SU-DHL-6 (cell line): ENCODE data around the gene LEFTY1.
"Not testable (repeated sequence)": the region's sequence is repeated elsewhere in the genome, so short reads cannot be mapped to it uniquely, and the experiment has no call there.

Source experiments
- H2AFZ ChIP-seq: fragments of 200-600 bp; sonication (generic); 2 replicates; pipeline ENCODE4 v1.6.1; 2014; ENCODE audit warnings: low read depth, mild to moderate bottlenecking, moderate library complexity, mixed read lengths, antibody characterized with exemption, low read length; ENCODE audit not compliant: severe bottlenecking
- H3F3A ChIP-seq: fragments of 200-600 bp; shearing (Covaris generic); 2 replicates; pipeline ENCODE4 v1.6.0; 2016; ENCODE audit warnings: antibody characterized with exemption, mild to moderate bottlenecking; ENCODE audit not compliant: insufficient read depth
- H3K27ac ChIP-seq: fragments of 200-600 bp; sonication (generic); 2 replicates; pipeline ENCODE4 v1.5.1; 2016; ENCODE audit warnings: low read depth, mild to moderate bottlenecking, low read length, moderate library complexity, mixed read lengths
- H3K27me3 ChIP-seq: fragments of 200-600 bp; sonication (generic), shearing (Covaris generic); 2 replicates; pipeline ENCODE4 v1.6.0; 2014; ENCODE audit warnings: mild to moderate bottlenecking, low read length
- H3K36me3 ChIP-seq: fragments of 200-600 bp; sonication (generic); 2 replicates; pipeline ENCODE4 v1.6.1; 2014; ENCODE audit warnings: mild to moderate bottlenecking, low read length, mixed read lengths
- H3K4me2 ChIP-seq: fragments of 300-600, 200-600 bp; shearing (Covaris generic), sonication (generic); 2 replicates; pipeline ENCODE4 v1.6.0; 2014; ENCODE audit warnings: low read length, low read depth, mild to moderate bottlenecking; ENCODE audit not compliant: poor library complexity, severe bottlenecking
- H3K4me3 ChIP-seq: fragments of 200-600 bp; sonication (generic); 2 replicates; pipeline ENCODE4 v1.5.1; 2014; ENCODE audit warnings: antibody characterized with exemption, low read length, mild to moderate bottlenecking, mixed read lengths; ENCODE audit not compliant: insufficient read depth, poor library complexity, severe bottlenecking
- H3K79me2 ChIP-seq: fragments of 200-600 bp; sonication (generic); 2 replicates; pipeline ENCODE4 v1.6.1; 2014; ENCODE audit warnings: mild to moderate bottlenecking, low read length, moderate library complexity; ENCODE audit not compliant: insufficient read depth
- H3K9ac ChIP-seq: fragments of 200-600 bp; sonication (generic); 2 replicates; pipeline ENCODE4 v1.7.0; 2014; ENCODE audit warnings: mild to moderate bottlenecking, low read length
- H3K9me2 ChIP-seq: fragments of 200-600 bp; sonication (generic); replicated peaks from 2 replicates; pipeline ENCODE4 v1.6.1; 2014; ENCODE audit warnings: low read length; ENCODE audit not compliant: insufficient read depth
- H3K9me3 ChIP-seq: fragments of 200-600 bp; sonication (generic); 2 replicates; pipeline ENCODE4 v1.6.1; 2014; ENCODE audit warnings: low read length, mixed read lengths; ENCODE audit not compliant: insufficient read depth
- H4K20me1 ChIP-seq: fragments of 200-600 bp; sonication (generic); 2 replicates; pipeline ENCODE4 v1.6.1; 2014; ENCODE audit warnings: low read depth, mild to moderate bottlenecking, antibody characterized with exemption, low read length, moderate library complexity, mixed read lengths
- EZH2phosphoT487 ChIP-seq: fragments of 200-600 bp; sonication (generic), shearing (Covaris generic); conservative IDR thresholded peaks from 2 replicates; pipeline ENCODE4 v1.6.1; 2018; ENCODE audit warnings: mild to moderate bottlenecking, antibody characterized with exemption, low read length, moderate library complexity, mixed read lengths
- TF ChIP-seq, protein P1 (sequence below): fragments of 200-600 bp; sonication (generic); IDR thresholded peaks from one replicate; pipeline ENCODE4 v1.5.1; 2017; ENCODE audit warnings: antibody characterized with exemption, mild to moderate bottlenecking, low read length, moderate library complexity; ENCODE audit not compliant: insufficient read depth, poor library complexity, severe bottlenecking

The LEFTY1 gene

DNA sequence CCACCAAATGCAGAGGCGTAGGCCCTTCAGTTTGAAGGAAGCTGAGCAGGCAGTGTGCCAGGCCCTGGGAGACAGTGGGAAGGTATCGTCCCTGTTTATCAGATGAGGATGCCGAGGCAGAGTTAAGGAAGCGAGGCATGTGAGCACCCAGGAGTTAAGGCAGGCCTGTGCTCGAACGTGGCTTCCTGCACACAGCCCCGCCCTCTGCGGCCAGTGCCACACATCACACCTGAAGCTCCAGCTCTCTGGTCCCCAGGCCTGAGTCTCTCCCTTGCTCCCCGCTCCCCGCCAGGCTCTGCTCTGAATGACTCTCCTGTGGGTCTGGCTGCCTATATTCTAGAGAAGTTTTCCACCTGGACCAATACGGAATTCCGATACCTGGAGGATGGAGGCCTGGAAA is 46.9 kb downstream of the LEFTY1 start:
- H3K9me2 ChIP-seq: no peaks in the 10 kb centered on the region
- H3K4me3 ChIP-seq: no peak overlapping the region
- H2AFZ ChIP-seq: no peak overlapping the region
- H3F3A ChIP-seq: no peaks in the 10 kb centered on the region
- TF ChIP-seq, protein P1, sequence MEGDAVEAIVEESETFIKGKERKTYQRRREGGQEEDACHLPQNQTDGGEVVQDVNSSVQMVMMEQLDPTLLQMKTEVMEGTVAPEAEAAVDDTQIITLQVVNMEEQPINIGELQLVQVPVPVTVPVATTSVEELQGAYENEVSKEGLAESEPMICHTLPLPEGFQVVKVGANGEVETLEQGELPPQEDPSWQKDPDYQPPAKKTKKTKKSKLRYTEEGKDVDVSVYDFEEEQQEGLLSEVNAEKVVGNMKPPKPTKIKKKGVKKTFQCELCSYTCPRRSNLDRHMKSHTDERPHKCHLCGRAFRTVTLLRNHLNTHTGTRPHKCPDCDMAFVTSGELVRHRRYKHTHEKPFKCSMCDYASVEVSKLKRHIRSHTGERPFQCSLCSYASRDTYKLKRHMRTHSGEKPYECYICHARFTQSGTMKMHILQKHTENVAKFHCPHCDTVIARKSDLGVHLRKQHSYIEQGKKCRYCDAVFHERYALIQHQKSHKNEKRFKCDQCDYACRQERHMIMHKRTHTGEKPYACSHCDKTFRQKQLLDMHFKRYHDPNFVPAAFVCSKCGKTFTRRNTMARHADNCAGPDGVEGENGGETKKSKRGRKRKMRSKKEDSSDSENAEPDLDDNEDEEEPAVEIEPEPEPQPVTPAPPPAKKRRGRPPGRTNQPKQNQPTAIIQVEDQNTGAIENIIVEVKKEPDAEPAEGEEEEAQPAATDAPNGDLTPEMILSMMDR: no peak
- no peak for TF ChIP-seq EZH2phosphoT487
- no peak overlapping the region for H3K9ac ChIP-seq
- no peak overlapping the region for H3K4me2 ChIP-seq
- H3K9me3 ChIP-seq: no peaks in the 10 kb centered on the region
- no peak overlapping the region for H3K27ac ChIP-seq
- H3K27me3 ChIP-seq: no peaks in the 10 kb centered on the region
- H3K79me2 ChIP-seq: no peaks in the 10 kb centered on the region
- no peaks in the 10 kb centered on the region for H3K36me3 ChIP-seq
- H4K20me1 ChIP-seq: no peaks in the 10 kb centered on the region

GRCh38 chr1:225840713-225841112 is 48.2 kb downstream of the LEFTY1 start:
- H3K4me3 ChIP-seq: no peak overlapping the region
- no peaks in the 10 kb centered on the region for H3F3A ChIP-seq
- no peaks in the 10 kb centered on the region for H3K9me3 ChIP-seq
- no peaks in the 10 kb centered on the region for H3K79me2 ChIP-seq
- H3K27ac ChIP-seq: no peak overlapping the region
- H4K20me1 ChIP-seq: no peaks in the 10 kb centered on the region
- H3K9me2 ChIP-seq: no peaks in the 10 kb centered on the region
- H3K27me3 ChIP-seq: no peaks in the 10 kb centered on the region
- no peak overlapping the region for H3K9ac ChIP-seq
- no peak overlapping the region for H2AFZ ChIP-seq
- H3K36me3 ChIP-seq: no peaks in the 10 kb centered on the region
- TF ChIP-seq EZH2phosphoT487: no peak
- TF ChIP-seq, protein P1: no peak
- H3K4me2 ChIP-seq: no peak overlapping the region

DNA sequence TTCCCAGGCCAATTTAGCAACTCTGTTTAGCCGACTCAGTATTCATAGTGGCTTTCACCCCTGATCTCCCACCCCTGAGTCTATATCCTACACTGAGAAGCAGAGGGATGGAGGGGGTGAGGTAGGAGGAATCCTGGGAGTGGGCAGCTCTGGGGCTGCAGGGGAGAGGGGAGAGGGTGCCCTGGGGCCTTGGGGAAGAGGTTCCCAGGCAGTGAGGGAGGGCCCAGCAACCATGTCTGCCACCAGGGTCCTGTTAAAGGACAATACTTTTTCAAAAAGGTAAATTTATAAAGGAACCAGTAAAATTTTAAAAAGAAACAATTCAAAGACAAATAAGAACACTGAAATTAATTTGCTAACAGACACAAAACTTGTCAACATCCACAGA is 48.7 kb downstream of the LEFTY1 start:
- H3F3A ChIP-seq: no peaks in the 10 kb centered on the region
- no peaks in the 10 kb centered on the region for H3K9me3 ChIP-seq
- no peaks in the 10 kb centered on the region for H3K9me2 ChIP-seq
- no peak overlapping the region for H3K4me3 ChIP-seq
- H3K27ac ChIP-seq: no peak overlapping the region
- H3K4me2 ChIP-seq: no peak overlapping the region
- H3K27me3 ChIP-seq: no peaks in the 10 kb centered on the region
- H3K79me2 ChIP-seq: no peaks in the 10 kb centered on the region
- H3K36me3 ChIP-seq: no peaks in the 10 kb centered on the region
- H3K9ac ChIP-seq: no peak overlapping the region
- TF ChIP-seq, protein P1: no peak
- TF ChIP-seq EZH2phosphoT487: no peak
- no peaks in the 10 kb centered on the region for H4K20me1 ChIP-seq
- H2AFZ ChIP-seq: no peak overlapping the region

- TF ChIP-seq, protein P1: no peak
- TF ChIP-seq EZH2phosphoT487: no peak
- H2AFZ ChIP-seq: no peak overlapping the region
- no peaks in the 10 kb centered on the region for H3K9me3 ChIP-seq
- H3K4me3 ChIP-seq: no peak overlapping the region
- H3K4me2 ChIP-seq: no peak overlapping the region
- H3K27ac ChIP-seq: no peak overlapping the region
- no peaks in the 10 kb centered on the region for H3K27me3 ChIP-seq
- no peaks in the 10 kb centered on the region for H3K79me2 ChIP-seq
- no peaks in the 10 kb centered on the region for H3K9me2 ChIP-seq
- H3K9ac ChIP-seq: no peak overlapping the region
- H3K36me3 ChIP-seq: no peaks in the 10 kb centered on the region
- no peaks in the 10 kb centered on the region for H3F3A ChIP-seq
- no peaks in the 10 kb centered on the region for H4K20me1 ChIP-seq
These were observed 50.2 kb downstream of the LEFTY1 start for GRCh38 chr1:225838793-225839192.

DNA sequence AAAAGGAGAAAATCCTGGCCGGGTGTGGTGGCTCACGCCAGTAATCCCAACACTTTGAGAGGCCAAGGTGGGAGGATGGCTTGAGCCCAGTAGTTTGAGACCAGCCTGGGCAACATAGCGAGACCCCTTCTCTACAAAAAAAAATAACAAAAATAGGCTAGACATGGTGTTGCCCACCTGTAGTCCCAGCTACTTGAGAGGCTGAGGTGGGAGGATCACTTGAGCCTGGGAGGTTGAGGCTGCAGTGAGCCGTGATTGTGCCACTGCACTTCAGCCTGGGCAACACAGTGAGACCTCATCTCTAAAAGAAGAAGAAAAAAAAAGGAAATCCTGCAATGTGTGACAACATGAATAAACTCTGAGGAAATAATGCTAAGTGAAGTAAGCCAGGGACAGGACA is 52.6 kb downstream of the LEFTY1 start:
- H3K79me2 ChIP-seq, H3K36me3 ChIP-seq, H3K4me3 ChIP-seq, H3K9me2 ChIP-seq, H3K9me3 ChIP-seq, H3K27ac ChIP-seq, H3F3A ChIP-seq, H2AFZ ChIP-seq, H3K27me3 ChIP-seq, H3K4me2 ChIP-seq, H4K20me1 ChIP-seq, H3K9ac ChIP-seq: not testable (repeated sequence)
